Measurements from ENCODE around the gene EXOC3.

Gene EXOC3

GRCh38 chr5:440401-441201, 2.4 kb upstream of the EXOC3 start:
- no peak for DNase-seq

GRCh38 chr5:441996-442334, 1.0 kb upstream of the EXOC3 start:
- DNase-seq: no peak

GRCh38 chr5:443239-444151, 519 bp downstream of the EXOC3 start:
- no peak for DNase-seq

GRCh38 chr5:444226-444625, 1.2 kb downstream of the EXOC3 start:
- DNase-seq: no peak

- DNase-seq: no peak
Observed at GRCh38 chr5:445591-445990, 2.6 kb downstream of the EXOC3 start.

GRCh38 chr5:446066-446882, 3.3 kb downstream of the EXOC3 start:
- DNase-seq: no peak

- peak; percentile 56 for DNase-seq
Observed at GRCh38 chr5:446883-447263, 3.9 kb downstream of the EXOC3 start.

GRCh38 chr5:447501-447900, 4.5 kb downstream of the EXOC3 start:
- no peak for DNase-seq

GRCh38 chr5:448061-448765, 5.2 kb downstream of the EXOC3 start:
- DNase-seq: no peak

GRCh38 chr5:448766-449090, 5.8 kb downstream of the EXOC3 start:
- no peak for DNase-seq

- DNase-seq: no peak
Observed at GRCh38 chr5:449151-449550, 6.2 kb downstream of the EXOC3 start.

GRCh38 chr5:451587-452458, 8.8 kb downstream of the EXOC3 start:
- no peak for DNase-seq

- peak; percentile 12 for DNase-seq
Observed at GRCh38 chr5:452978-453710, 10.2 kb downstream of the EXOC3 start.

- no peak for DNase-seq
Observed at GRCh38 chr5:453725-454481, 10.9 kb downstream of the EXOC3 start.

GRCh38 chr5:454936-455335, 12.0 kb downstream of the EXOC3 start:
- no peak for DNase-seq

GRCh38 chr5:455806-456205, 12.8 kb downstream of the EXOC3 start:
- DNase-seq: no peak

GRCh38 chr5:456351-457194, 13.6 kb downstream of the EXOC3 start:
- DNase-seq: no peak

GRCh38 chr5:457195-457961, 14.4 kb downstream of the EXOC3 start:
- no peak for DNase-seq
